Upper lobe of right lung (tissue), 1 donor: ENCODE measurements around the gene ST6GAL1. TPM values are rescaled to one million over a fixed set of nuclear protein-coding genes. Genes with fewer than 3 reads are reported as not detected.

Experiments
- ATAC-seq: fragments of 200-7000 bp; cut with Tn5 transposase; one replicate; pipeline ENCODE4 v1.9.1; 2020; ENCODE audit warnings: mild to moderate bottlenecking, moderate library complexity
- DNase-seq: peaks from one replicate; pipeline ENCODE4 v3.0.0-alpha.2; 2020
- H3K27ac ChIP-seq: fragments of 200-600 bp; one replicate; pipeline ENCODE4 v1.8.0; 2022
- H3K27me3 ChIP-seq: fragments of 200-600 bp; one replicate; pipeline ENCODE4 v1.8.0; 2022; ENCODE audit warnings: mild to moderate bottlenecking
- H3K36me3 ChIP-seq: fragments of 200-600 bp; one replicate; pipeline ENCODE4 v1.8.0; 2022
- H3K4me1 ChIP-seq: fragments of 200-600 bp; one replicate; pipeline ENCODE4 v1.8.0; 2022
- H3K4me3 ChIP-seq: fragments of 200-600 bp; one replicate; pipeline ENCODE4 v1.8.0; 2022; ENCODE audit warnings: mild to moderate bottlenecking
- H3K9me3 ChIP-seq: fragments of 200-600 bp; one replicate; pipeline ENCODE4 v1.8.0; 2022
- intact Hi-C: fragments of 100-400 bp; cut with DNase I; formaldehyde crosslinking; loops from one replicate; pipeline ENCODE4 v1.11.0; 2022
- total RNA-seq: library from RNA; stranded (reverse); fragmentation: NEBNext Ultra II Directional; extraction: Animal tissue kit (Norgen Biotek cat#: 25700); gene quantifications from one replicate; pipeline ENCODE4 v1.2.1, GENCODE V29; 2021
- TF ChIP-seq, protein P1 (sequence below): fragments of 200-600 bp; IDR thresholded peaks from one replicate; pipeline ENCODE4 v1.8.0; 2022; ENCODE audit warnings: antibody characterized with exemption
- donor health status: DM: no; HTN: yes; CAD: no; lungs with severe emphysema.

Gene ST6GAL1
- total RNA-seq, 1 donor from 2014 or later: 116 TPM

- no peaks in the 10 kb centered on the region for H3K27me3 ChIP-seq
- H3K27ac ChIP-seq: no peak overlapping the region
- peaks cover 21% of the 10 kb centered on the region for H3K36me3 ChIP-seq
- ATAC-seq: no peak
- TF ChIP-seq, protein P1, sequence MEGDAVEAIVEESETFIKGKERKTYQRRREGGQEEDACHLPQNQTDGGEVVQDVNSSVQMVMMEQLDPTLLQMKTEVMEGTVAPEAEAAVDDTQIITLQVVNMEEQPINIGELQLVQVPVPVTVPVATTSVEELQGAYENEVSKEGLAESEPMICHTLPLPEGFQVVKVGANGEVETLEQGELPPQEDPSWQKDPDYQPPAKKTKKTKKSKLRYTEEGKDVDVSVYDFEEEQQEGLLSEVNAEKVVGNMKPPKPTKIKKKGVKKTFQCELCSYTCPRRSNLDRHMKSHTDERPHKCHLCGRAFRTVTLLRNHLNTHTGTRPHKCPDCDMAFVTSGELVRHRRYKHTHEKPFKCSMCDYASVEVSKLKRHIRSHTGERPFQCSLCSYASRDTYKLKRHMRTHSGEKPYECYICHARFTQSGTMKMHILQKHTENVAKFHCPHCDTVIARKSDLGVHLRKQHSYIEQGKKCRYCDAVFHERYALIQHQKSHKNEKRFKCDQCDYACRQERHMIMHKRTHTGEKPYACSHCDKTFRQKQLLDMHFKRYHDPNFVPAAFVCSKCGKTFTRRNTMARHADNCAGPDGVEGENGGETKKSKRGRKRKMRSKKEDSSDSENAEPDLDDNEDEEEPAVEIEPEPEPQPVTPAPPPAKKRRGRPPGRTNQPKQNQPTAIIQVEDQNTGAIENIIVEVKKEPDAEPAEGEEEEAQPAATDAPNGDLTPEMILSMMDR: no peak
- intact Hi-C loops: no loop called here
- H3K4me3 ChIP-seq: no peak overlapping the region
- H3K4me1 ChIP-seq: no peaks in the 10 kb centered on the region
- DNase-seq: no peak
- H3K9me3 ChIP-seq: no peaks in the 10 kb centered on the region
Measured at GRCh38 chr3:187080799-187081450, 150.6 kb downstream of the ST6GAL1 start.

GRCh38 chr3:187082758-187083375 lies 152.5 kb downstream of the ST6GAL1 start:
- H3K4me3 ChIP-seq: no peak overlapping the region
- no peaks in the 10 kb centered on the region for H3K27me3 ChIP-seq
- DNase-seq (no peak), ATAC-seq (no peak)
- H3K4me1 ChIP-seq: no peaks in the 10 kb centered on the region
- H3K9me3 ChIP-seq: peaks cover under 1% of the 10 kb centered on the region
- intact Hi-C loops: no loop called here
- TF ChIP-seq, protein P1: no peak
- H3K36me3 ChIP-seq: peaks cover 4% of the 10 kb centered on the region
- no peak overlapping the region for H3K27ac ChIP-seq

DNA sequence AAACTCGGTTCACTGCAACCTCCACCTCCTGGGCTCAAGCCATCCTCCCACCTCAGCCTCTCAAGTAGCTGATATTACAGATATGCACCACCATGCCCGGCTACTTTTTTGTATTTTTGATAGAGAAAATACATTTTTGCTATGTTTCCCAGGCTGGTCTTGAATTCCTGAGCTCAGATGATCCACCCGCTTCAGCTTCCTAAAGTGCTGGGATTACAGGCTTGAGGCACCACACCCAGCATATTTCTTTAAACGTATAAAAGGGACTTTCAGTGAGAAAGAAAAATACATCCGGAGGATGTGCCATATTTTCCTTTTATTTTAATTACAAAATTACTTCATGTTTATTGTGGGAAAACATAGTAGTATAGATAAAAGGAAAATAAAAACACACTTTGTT lies 153.8 kb downstream of the ST6GAL1 start:
- H3K27me3 ChIP-seq: no peaks in the 10 kb centered on the region
- ATAC-seq (no peak), DNase-seq (no peak)
- intact Hi-C loops: no loop called here
- no peaks in the 10 kb centered on the region for H3K4me1 ChIP-seq
- TF ChIP-seq, protein P1: no peak
- H3K4me3 ChIP-seq: no peak overlapping the region
- H3K36me3 ChIP-seq: no peaks in the 10 kb centered on the region
- no peak overlapping the region for H3K27ac ChIP-seq
- peaks cover 8% of the 10 kb centered on the region for H3K9me3 ChIP-seq

DNA sequence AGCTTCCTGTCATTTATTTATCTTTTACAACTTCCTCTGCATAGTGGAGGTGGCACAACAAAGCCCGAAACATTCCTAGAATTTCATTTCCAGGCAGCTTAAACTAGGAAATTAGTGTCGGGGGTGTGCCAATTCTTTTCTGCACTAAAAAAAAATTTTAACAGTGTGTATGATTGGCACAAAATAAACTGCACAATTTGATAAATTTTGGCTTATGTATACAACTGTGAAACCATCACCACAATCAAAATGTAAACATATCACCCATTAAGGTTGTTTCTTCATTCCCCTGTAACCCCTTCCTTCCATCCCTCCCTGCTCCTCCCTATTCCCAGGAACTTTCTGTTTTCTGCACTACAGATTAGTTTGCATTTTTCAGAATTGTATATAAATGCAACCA lies 154.3 kb downstream of the ST6GAL1 start:
- intact Hi-C loops: no loop called here
- ATAC-seq (no peak), DNase-seq (no peak)
- Histone ChIP-seq H3K9me3 (peaks cover 8% of the 10 kb centered on the region), H3K36me3 (no peaks in the 10 kb centered on the region), H3K27ac (no peak overlapping the region), H3K27me3 (no peaks in the 10 kb centered on the region), H3K4me1 (no peaks in the 10 kb centered on the region), H3K4me3 (no peak overlapping the region)
- TF ChIP-seq, protein P1: no peak

- no peak overlapping the region for H3K27ac ChIP-seq
Measured at GRCh38 chr3:187085021-187085666, 154.8 kb downstream of the ST6GAL1 start.

More at GRCh38 chr3:187085021-187085666, 154.8 kb downstream of the ST6GAL1 start:
- Histone ChIP-seq H3K27me3 (no peaks in the 10 kb centered on the region), H3K4me1 (no peaks in the 10 kb centered on the region), H3K4me3 (no peak overlapping the region), H3K36me3 (no peaks in the 10 kb centered on the region), H3K9me3 (peaks cover 8% of the 10 kb centered on the region)
- TF ChIP-seq, protein P1: no peak
- intact Hi-C loops: no loop called here
- no peak for DNase-seq
- no peak for ATAC-seq
